Measurements from ENCODE around the gene TSHZ2.

TSHZ2 gene

GRCh38 chr20:53282217-53282955, 310.2 kb downstream of the TSHZ2 start:
- DNase-seq (ENCODE audit: low spot score) = no peak

DNA sequence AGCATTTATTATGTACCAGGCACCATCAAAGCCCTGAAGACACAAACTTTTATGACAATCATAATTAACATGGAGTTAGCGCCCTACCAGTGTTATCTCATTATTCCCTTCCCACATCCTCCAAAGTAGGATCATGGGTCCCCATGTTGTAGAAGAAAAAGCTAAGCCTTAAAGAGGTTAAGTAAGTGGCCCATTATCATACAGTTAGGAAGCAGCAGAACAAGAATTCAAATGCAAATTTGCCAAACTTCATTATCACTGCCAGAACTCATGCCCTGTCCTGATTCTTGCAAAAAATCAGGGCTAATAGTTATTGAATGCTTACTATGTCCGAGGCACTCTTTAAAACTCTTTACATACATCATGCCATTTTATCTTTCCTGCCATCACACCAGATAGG, 310.9 kb downstream of the TSHZ2 start:
- no peak for DNase-seq (ENCODE audit: low spot score)

DNA sequence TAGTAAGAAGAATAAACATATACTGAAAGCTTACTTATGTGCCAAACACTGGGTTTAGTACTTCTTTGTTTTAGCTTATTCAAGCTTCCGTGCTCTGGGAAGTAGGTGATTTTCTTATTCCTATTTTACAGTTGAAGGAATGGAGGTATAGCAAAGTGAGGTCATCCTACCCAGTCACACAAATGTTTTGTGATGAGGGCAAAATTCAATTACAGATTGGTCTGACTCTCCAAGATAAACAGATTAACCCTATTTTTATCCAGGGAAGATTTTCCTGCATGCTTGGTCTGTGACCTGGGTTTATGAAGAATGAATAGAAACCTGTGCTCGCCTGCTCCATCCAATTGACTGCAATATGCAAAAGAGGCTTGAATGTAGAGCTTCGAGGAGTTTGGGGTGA, 311.4 kb downstream of the TSHZ2 start:
- no peak for DNase-seq (ENCODE audit: low spot score)

DNA sequence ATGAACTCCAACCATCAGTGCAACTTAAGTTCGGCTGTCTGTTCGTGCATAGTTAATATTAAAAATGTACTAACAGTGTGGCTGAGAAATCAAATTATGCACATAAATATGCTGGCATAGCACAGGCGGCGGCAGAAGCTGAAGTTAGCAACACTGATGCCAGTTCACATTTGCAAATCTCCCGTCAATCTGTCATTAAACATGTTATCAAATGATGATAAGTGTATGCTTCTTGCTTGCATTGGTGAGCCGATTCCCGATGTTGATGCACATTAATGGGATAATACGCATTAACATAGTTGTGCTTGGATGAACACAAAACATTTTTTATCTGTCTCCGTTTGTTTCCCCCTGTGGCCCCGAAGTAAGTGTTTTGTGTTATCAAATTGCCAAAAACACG, 312.1 kb downstream of the TSHZ2 start:
- no peak for DNase-seq (ENCODE audit: low spot score)

GRCh38 chr20:53284696-53285095, 312.5 kb downstream of the TSHZ2 start:
- DNase-seq (ENCODE audit: low spot score) = no peak

GRCh38 chr20:53287357-53288042, 315.3 kb downstream of the TSHZ2 start:
- no peak for DNase-seq (ENCODE audit: low spot score)

DNA sequence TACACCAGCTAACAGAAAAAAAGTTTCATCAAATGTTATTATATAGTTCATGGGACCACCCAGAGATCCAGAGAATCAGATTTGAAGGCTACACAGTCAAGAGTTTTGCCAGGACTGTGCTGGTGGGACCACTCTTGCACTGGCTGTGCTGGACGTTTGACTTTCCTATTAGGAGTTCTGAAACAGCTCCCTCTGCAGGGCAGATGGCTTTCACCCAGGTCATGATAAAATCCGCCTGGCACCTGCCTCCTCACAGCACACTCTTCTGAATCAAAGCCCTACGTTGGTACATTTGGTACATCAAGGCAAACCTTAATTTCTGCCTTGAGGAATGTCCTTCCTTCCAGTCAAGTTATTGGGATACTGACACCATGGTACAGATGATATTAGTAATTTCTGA, 319.4 kb downstream of the TSHZ2 start:
- no peak for DNase-seq (ENCODE audit: low spot score)

GRCh38 chr20:53292347-53292746, 320.2 kb downstream of the TSHZ2 start:
- DNase-seq (ENCODE audit: low spot score) = no peak

- no peak for DNase-seq (ENCODE audit: low spot score)
Observed at GRCh38 chr20:53294804-53295203, 322.6 kb downstream of the TSHZ2 start.

- DNase-seq (ENCODE audit: low spot score) = no peak
Observed at GRCh38 chr20:53296025-53296424, 323.9 kb downstream of the TSHZ2 start.

DNA sequence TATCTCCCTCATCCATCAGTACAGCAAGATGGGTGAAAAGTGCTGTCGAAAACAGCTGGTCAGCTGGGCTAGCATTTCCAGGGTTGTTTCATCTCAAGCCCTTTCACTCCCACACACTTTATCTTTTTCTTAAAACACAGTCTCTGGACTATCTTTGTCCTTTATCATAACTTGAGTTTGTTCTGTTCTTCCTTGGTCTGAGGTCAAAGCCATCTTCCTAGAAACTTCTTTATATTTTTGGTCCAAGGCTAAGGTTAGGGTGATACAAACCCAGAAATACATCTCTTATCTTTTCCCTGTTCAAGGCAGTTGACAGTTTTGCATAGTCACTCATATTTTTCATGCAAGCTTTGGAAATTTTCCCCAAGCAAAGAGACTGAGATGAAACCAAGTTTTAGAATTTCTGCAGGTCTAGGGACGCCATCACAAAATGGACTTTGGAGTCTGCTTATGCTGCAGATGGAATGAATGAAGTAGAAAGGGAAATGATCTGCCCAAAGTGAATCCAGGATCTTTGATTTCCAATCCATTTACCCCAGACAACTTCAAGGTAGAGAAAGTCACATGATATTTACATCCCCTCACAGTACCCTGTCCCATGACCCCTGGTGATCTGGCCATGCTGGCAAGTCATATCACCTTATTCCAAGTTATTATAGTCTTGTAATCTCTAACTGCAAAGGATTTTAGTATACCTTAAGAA, 324.4 kb downstream of the TSHZ2 start:
- DNase-seq (ENCODE audit: low spot score) = no peak

DNA sequence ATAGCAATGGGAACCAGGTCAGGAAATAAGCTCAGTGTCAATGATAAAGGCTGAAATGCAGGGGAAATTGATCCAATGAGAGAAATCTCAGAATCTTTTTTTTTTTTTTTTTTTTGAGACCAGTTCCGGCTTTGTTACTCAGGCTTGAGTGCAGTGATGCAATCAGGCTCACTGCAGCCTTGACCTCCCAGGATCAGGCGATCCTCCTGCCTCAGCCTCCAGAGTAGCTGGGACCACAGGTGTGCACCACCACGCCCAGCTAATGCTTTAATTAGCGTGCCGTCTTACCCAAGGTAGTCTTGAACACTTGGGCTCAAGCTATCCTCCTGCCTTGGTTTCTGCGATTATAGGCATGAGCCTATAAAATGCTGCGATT, 325.0 kb downstream of the TSHZ2 start:
- DNase-seq (ENCODE audit: low spot score) = no peak

DNA sequence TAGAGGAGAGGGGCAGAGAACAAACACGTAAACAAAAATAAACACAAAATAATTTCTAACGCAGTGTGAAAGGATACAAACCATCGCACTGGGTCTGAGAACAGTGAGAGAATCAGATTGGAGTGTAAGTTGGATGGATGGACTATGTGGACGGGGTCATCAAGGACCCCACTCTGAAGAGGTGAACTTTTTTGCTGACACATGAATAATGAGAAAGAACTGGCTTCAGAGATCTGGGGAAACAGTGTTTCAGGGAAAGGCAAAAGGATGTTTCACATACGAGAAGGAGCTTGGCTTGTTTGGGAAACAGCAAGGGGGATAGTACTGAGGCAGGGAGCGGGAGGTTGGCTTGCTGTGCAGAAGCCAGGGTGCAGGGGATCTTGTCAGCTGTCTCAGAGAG, 326.1 kb downstream of the TSHZ2 start:
- no peak for DNase-seq (ENCODE audit: low spot score)

DNA sequence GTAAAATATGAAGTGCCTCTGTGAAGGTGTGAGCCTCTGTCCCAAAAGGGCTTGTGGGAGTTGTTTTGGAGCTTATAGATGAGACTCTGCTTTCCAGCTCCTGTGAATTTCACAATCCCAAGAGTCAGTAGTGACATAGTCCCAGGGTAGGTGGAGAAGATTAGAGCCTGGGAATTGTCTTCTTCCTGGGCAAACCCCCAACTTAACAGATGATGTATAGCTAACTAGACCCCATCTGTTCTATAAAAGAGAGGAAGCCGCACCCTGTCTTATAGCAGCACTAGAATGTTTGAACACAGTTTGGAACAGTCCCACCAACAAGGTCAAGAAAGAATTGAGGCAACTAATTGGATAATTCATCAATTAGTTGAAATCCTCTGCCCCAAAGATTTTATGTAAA, 326.8 kb downstream of the TSHZ2 start:
- no peak for DNase-seq (ENCODE audit: low spot score)

- no peak for DNase-seq (ENCODE audit: low spot score)
Observed at GRCh38 chr20:53299831-53300230, 327.7 kb downstream of the TSHZ2 start.

DNA sequence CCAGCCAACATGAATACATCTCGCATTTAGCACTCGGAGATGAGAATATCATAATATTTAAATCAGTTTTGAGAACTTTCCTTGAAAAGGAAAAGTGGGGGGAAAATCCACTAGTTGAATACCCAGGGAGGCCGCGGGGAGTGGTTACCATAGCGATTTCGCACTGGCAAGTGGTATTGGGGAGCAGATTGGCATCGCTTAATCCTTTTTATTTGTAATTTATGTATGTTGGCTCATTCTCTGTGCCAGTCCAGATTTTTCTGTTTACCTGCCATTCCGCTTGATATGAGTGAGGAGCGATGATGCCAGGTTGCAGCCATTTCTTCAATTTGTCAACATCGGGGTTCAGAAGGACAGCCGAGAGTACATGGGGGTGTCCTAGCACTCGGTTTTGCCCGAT, 329.7 kb downstream of the TSHZ2 start:
- DNase-seq (ENCODE audit: low spot score) = no peak

DNA sequence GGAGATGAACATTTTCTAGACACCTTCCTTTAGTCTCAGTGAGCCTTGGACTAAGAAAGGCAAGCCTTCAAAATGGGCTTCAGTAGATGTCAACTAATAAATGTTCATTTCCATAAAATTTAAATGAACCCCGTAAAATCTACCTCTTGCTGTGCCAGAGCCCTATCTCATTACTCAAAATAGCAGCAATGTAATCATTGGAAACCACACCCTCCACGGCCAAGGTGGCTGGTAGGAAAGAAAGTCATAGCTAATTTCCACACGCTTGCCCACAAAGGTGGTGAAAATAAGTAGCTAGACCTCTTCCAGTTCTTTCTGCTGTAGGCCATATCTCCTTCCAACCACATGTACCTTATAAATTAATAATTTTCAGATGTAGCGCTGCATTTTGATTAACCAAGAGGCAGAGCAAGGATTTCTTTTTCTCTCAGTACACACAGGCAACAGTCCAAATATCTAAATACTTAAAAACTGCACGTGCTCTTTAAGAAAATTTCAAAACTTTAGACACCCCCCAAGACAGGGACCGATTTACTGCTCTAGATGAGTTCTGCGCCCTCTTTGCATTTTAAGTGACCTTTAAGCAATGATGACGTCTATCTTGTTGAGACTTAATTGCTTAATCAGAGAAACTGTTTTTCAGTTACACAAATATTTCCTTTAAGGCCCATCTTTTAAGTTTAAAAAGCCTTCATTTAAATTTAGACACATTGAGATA, 330.7 kb downstream of the TSHZ2 start:
- no peak for DNase-seq (ENCODE audit: low spot score)

GRCh38 chr20:53303413-53303760, 331.2 kb downstream of the TSHZ2 start:
- no peak for DNase-seq (ENCODE audit: low spot score)

DNA sequence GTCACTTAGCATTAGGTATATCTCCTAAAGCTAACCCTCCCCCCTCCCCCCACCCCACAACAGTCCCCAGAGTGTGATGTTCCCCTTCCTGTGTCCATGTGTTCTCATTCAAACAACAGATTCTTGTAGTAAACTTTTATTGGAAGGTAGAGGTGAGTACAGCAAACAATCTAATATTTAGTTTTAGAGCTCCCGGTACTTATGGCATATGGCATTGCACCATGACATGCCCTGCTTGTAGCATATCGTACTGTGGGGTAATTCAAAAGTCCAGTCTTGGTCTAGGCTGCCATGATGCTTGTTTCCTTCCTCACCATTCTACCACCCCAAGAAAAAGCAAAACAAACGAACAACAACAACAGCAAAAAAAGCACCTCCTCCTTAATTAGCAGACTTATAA, 332.0 kb downstream of the TSHZ2 start:
- DNase-seq (ENCODE audit: low spot score) = no peak

- no peak for DNase-seq (ENCODE audit: low spot score)
Observed at GRCh38 chr20:53306192-53306805, 334.1 kb downstream of the TSHZ2 start.

DNA sequence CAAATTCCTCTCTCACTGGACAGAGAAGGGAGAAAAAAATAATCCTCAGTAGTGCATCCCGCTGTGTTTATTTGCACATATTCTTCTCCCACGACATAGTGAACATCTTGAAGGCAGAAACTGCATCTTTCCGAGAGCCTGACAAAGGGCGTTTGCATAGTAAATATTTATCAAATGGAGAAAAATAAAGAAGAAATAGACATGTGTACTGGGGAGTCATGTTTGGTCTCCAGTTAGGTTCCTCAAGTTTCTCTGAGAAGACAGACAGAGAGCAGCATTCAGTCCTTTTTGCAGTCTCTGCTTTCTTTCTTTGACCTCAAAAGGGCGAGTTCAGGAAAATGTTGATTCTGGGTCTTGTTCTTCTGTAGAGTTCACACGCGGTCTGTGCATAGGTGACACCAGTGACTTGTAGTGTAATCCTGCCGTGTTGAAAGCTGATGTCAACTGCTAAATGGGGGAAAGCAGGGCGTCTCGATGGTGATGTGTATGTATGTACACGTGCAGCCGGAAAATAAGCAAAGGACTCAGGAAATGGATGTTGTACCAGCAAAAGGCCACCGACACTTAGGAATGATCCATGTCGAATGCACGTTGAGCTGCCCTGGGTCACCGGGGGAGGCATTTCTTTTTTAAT, 335.9 kb downstream of the TSHZ2 start:
- no peak for DNase-seq (ENCODE audit: low spot score)

GRCh38 chr20:53309515-53309914, 337.4 kb downstream of the TSHZ2 start:
- no peak for DNase-seq (ENCODE audit: low spot score)

All from AG08396 (cell line).